Ishikawa (cell line): ENCODE data around the gene PAN3.

ENCODE experiments used
- CREB1 ChIP-seq: IDR thresholded peaks from 2 replicates; pipeline ENCODE4 v1.6.1; 2012; ENCODE audit warnings: low read depth
- NFIC ChIP-seq: IDR thresholded peaks from 2 replicates; pipeline ENCODE4 v1.6.1; 2012
- TAF1 ChIP-seq: IDR thresholded peaks from 2 replicates; pipeline ENCODE4 v1.6.1; 2012; ENCODE audit warnings: low read depth, mild to moderate bottlenecking
- TEAD4 ChIP-seq: IDR thresholded peaks from 2 replicates; pipeline ENCODE4 v1.6.1; 2012

GRCh38 chr13:28177327-28177726 is 39.0 kb downstream of the PAN3 start:
- TF ChIP-seq CREB1 (no peak), TAF1 (no peak), TEAD4 (no peak), NFIC (no peak)
